Heart right ventricle (tissue), 16 donors: ENCODE data around the gene UNC5B. TPM values are rescaled to one million over a fixed set of nuclear protein-coding genes. Genes with fewer than 3 reads are reported as not detected.
A peak's percentile ranks its signal among the peaks of the same experiment; 100 is the strongest.

Experiments
- ATAC-seq, 8 donors: fragments of 200-7000 bp; cut with Tn5 transposase; one replicate each; pipeline ENCODE4 v1.9.1; 2020; ENCODE audit warnings: mild to moderate bottlenecking in 8 of 8, moderate library complexity in 8 of 8, moderate number of reproducible peaks in 1 of 8
- DNase-seq, 2 donors: peaks; one replicate each; pipeline ENCODE4 v3.0.0-alpha.2; 2020
- H3K27ac ChIP-seq, 10 donors: fragments of 200-600 bp; sonication (generic) in 2 of 10; one replicate each; pipeline versions ENCODE4 v1.5.0 to v1.8.0; 2020 to 2022; ENCODE audit warnings: mild to moderate bottlenecking in 3 of 10
- H3K27me3 ChIP-seq, 7 donors: fragments of 200-600 bp; one replicate each; pipeline ENCODE4 v1.8.0; 2021 to 2022; ENCODE audit warnings: mild to moderate bottlenecking in 2 of 7
- H3K36me3 ChIP-seq, 9 donors: fragments of 200-600 bp; sonication (generic) in 1 of 9; one replicate each; pipeline versions ENCODE4 v1.5.0 to v1.8.0; 2020 to 2022; ENCODE audit warnings: mild to moderate bottlenecking in 2 of 9
- H3K4me1 ChIP-seq, 9 donors: fragments of 200-600 bp; sonication (generic) in 1 of 9; one replicate each; pipeline versions ENCODE4 v1.5.0 to v1.8.0; 2020 to 2022; ENCODE audit warnings: mild to moderate bottlenecking in 4 of 9
- H3K4me3 ChIP-seq, 10 donors: fragments of 200-600 bp; sonication (generic) in 2 of 10; one replicate each; pipeline versions ENCODE4 v1.5.0 to v1.8.0; 2020 to 2022; ENCODE audit warnings: mild to moderate bottlenecking in 7 of 10, moderate library complexity in 2 of 10
- H3K9me3 ChIP-seq, 11 donors: fragments of 200-600 bp in 10 of 11; sonication (generic) in 2 of 11; one replicate each; pipeline versions ENCODE4 v1.5.0 to v1.8.0; 2013 to 2022; ENCODE audit warnings: mild to moderate bottlenecking in 2 of 11, control low read depth in 1 of 11, moderate library complexity in 1 of 11
- WGBS, 2 donors: extraction: QIAGEN DNeasy Blood & Tissue Kit; methylation state at CpG; one replicate each; pipeline ENCODE4 v1.1.7; 2013; ENCODE audit warnings: inconsistent platforms in 1 of 2; 5-methylcytosine and 5-hydroxymethylcytosine counted together
- intact Hi-C, 10 donors: fragments of 100-400 bp; cut with DNase I; formaldehyde crosslinking; loops; one replicate each; pipeline versions ENCODE4 v1.11.1 to v1.14.2; 2022
- polyA plus RNA-seq, 2 donors: library from polyadenylated mRNA; stranded (reverse); fragments of 200-250 nt; gene quantifications; one replicate each; pipeline ENCODE4 v1.2.3, GENCODE V29; 2013
- total RNA-seq, 10 donors: library from RNA; stranded (reverse); fragmentation: NEBNext Ultra II Directional in 3 of 10; extraction: Animal tissue kit (Norgen Biotek cat#: 25700) in 3 of 10; gene quantifications; one replicate each; pipeline versions ENCODE4 v1.2.1 to v1.2.4, GENCODE V29; 2021 to 2023
- TF ChIP-seq, protein P1 (sequence below), 9 donors: fragments of 200-600 bp; sonication (generic) in 2 of 9; IDR thresholded peaks; one replicate each; pipeline versions ENCODE4 v1.5.0 to v1.8.0; 2021 to 2022; ENCODE audit warnings: antibody characterized with exemption in 9 of 9, mild to moderate bottlenecking in 5 of 9, moderate library complexity in 1 of 9
- donor health status: Arrhythmogenic right ventricular cardiomyopathy.
- donor health status: ischemic (EF 13 %, LVEDD 7.1; RV severe dilation, severe dysfunction).
- donor health status: healthy with polysubstance abuse.
- donor health status: DM: no; HTN: yes; CAD: no.
- donor health status: DM: no; HTN: no; CAD: no.
- donor health status: ischemic (EF 25% LVEDD 6.9; RV normal size, moderate dysfunction).
- donor health status: ischemic (EF 25% LVEDD 5.7; RV mildly dilated, moderate dysfunction).
- donor health status: healthy.
- donor health status: DM: yes; HTN: yes; CAD: no.
- donor health status: Ischemic cardiomyopathy.
- donor health status: ischemic (EF 35%, LVEDD 5.7; RV mildly dilated, moderate dysfunction).
- donor health status: nonischemic (EF 11% LVEDD 7.7; RV severe dilation, severe dysfunction).
- donor health status: DM: yes; HTN: yes; CAD: no.
- donor health status: PGD.
- donor health status: ischemic (EF 29% LVEDD 5.4; RV normal size, mild dysfunction).
- donor health status: nonischemic (EF 23%, LVEDD 6.1; RV moderate dilation, normal function).

UNC5B gene
- total and polyA plus RNA-seq, 12 donors = 3.3 to 20.6 (median 12.1) TPM

DNA sequence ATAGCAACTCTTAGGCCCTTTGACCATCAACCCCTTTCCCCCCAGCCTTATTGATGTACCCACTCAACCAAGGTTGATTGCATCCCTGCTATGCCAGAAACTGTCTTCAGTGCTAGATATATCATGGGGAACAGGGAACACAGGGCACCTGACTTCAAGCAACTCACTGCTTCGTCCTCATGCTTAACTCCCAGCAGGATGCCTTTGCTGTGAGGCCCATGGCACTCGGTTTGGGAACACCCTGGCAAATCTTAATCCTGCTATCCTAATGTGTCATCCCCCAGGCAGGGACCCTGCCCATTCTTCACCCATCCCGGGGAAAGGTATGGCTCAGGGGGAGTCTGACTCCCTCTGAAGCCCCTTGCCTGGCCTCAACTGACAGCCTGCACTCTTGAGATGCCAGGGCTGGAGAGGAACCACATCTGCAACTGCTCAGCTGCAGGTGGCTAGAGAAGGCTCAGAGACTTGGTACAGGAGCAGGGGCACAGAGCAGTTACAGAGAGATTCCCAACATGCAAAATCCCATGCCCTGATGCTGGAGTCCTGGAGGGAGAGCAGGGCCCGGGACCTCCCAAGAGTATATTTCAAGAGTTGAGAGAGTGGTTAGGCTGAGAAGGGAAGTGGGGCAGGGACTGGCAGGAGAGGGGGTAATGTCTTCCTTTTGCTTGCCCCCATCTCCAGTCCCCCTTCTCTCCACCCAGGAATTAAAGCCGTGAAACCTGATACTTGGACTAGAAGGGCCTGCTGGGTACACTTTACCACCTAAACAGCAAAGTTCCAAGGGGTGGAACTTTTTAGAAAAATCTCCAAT is 2.4 kb upstream of the UNC5B start:
- ATAC-seq = no peak
- Histone ChIP-seq H3K4me3 (no peak overlapping the region), H3K9me3 (no peaks in the 10 kb centered on the region), H3K27me3 (peaks cover 0 to 62% (median 10%) of the 10 kb centered on the region in 7 donors), H3K36me3 (no peaks in the 10 kb centered on the region), H3K4me1 (peaks cover 6 to 43% (median 29%) of the 10 kb centered on the region in 9 donors), H3K27ac (no peak overlapping the region)
- 69 to 72% methylated on average over 5 of the region's 5 CpGs for WGBS, 2 donors
- no peak for DNase-seq
- TF ChIP-seq, protein P1, sequence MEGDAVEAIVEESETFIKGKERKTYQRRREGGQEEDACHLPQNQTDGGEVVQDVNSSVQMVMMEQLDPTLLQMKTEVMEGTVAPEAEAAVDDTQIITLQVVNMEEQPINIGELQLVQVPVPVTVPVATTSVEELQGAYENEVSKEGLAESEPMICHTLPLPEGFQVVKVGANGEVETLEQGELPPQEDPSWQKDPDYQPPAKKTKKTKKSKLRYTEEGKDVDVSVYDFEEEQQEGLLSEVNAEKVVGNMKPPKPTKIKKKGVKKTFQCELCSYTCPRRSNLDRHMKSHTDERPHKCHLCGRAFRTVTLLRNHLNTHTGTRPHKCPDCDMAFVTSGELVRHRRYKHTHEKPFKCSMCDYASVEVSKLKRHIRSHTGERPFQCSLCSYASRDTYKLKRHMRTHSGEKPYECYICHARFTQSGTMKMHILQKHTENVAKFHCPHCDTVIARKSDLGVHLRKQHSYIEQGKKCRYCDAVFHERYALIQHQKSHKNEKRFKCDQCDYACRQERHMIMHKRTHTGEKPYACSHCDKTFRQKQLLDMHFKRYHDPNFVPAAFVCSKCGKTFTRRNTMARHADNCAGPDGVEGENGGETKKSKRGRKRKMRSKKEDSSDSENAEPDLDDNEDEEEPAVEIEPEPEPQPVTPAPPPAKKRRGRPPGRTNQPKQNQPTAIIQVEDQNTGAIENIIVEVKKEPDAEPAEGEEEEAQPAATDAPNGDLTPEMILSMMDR (IDR thresholded peaks at IDR 0.05) = no peak
- intact Hi-C loops = loop anchor here (1.0 to 10.0 kb wide), 13 partner anchors 55 to 303 kb away; no protein-coding TSS in a partner anchor

DNA sequence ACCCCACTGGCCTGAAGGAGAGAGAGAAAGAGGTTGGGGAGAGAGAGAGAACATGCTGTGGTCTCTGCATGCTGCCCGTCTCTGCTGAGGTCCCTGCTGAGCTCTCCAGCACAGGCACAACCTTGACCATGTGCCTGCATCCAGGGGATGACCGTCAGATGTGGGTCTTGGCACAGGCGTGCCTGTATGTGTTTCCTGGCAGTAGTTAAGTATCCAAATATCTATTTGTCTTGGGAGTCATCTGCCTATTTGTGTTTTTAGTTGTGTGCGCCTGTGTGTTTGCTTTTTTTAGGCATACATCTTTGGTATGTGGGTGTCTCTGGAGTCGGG is 1.9 kb upstream of the UNC5B start:
- Histone ChIP-seq H3K9me3 (no peaks in the 10 kb centered on the region), H3K27ac (no peak overlapping the region), H3K4me3 (no peak overlapping the region), H3K4me1 (peaks cover 6 to 48% (median 35%) of the 10 kb centered on the region in 9 donors), H3K36me3 (no peaks in the 10 kb centered on the region), H3K27me3 (peaks cover 0 to 66% (median 10%) of the 10 kb centered on the region in 7 donors)
- intact Hi-C loops = loop anchor here in 3 of 10 donors (2.0 to 10.0 kb wide), 4 partner anchors 54 to 284 kb away; no protein-coding TSS in a partner anchor
- ATAC-seq = no peak
- TF ChIP-seq, protein P1 (IDR thresholded peaks at IDR 0.05) = no peak
- no peak for DNase-seq
- WGBS, 2 donors = 63 to 69% methylated on average over 5 of the region's 5 CpGs

DNA sequence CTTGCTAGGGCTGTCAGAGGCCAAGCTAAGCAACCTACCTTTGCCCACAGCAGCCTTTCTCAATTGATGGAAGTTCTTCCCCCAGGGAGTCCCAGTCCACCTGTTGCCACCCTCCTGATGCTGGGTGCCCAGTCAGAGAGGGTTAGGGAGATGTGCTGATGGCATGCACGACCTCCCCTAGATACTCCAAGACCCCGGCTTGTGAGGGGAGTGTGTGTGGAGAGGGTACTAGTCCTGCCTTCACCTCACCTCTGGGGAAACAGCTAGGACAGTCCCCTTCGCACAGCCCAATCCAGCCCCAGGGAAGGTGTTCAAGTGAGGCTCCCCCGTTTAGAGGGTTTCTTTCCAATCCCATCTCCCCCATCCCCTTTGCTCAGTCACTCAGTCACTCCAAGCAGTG is 1.3 kb upstream of the UNC5B start:
- Histone ChIP-seq H3K27ac (no peak overlapping the region), H3K27me3 (peaks cover 0 to 71% (median 10%) of the 10 kb centered on the region in 7 donors), H3K4me1 (peaks cover 6 to 54% (median 38%) of the 10 kb centered on the region in 9 donors), H3K36me3 (no peaks in the 10 kb centered on the region), H3K4me3 (no peak overlapping the region), H3K9me3 (no peaks in the 10 kb centered on the region)
- intact Hi-C loops = loop anchor here in 3 of 10 donors (2.0 to 10.0 kb wide), 4 partner anchors 54 to 284 kb away; no protein-coding TSS in a partner anchor
- DNase-seq (no peak), ATAC-seq (no peak)
- TF ChIP-seq, protein P1 (IDR thresholded peaks at IDR 0.05) = no peak
- 84 to 87% methylated on average over 4 of the region's 4 CpGs for WGBS, 2 donors

DNA sequence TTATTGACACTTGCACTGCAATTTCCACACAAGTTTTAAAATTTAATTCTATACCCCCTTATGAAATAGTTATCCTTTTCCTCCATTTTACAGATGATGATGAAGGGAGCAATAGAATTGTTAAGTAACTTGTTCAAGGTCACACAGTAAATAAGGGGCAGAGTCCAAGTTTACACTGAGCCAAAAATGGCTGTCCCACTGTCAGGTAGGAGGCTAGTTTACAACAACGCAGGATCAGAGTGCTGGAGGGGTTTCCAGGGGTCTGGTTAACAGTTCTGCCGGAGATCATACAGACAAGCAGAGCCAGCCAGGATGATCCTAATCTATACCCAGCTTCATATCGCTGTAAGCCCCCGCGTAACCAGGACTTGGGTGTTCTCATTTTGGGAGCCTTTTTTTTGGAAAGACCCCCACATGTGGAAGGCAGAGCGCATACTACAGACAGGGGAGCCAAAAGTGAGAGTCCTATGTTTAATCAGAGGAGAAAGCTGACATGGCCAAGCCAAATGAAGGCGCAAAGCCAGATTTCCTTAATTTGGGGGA is 524 bp upstream of the UNC5B start:
- WGBS, 2 donors = 6 to 12% methylated on average over 7 of the region's 7 CpGs
- peaks cover 13 to 62% (median 46%) of the 10 kb centered on the region in 9 donors for H3K4me1 ChIP-seq
- no peak for DNase-seq
- no peaks in the 10 kb centered on the region for H3K36me3 ChIP-seq
- intact Hi-C loops = loop anchor here in 9 of 10 donors (1.0 to 10.0 kb wide), 12 partner anchors 23 to 287 kb away; no protein-coding TSS in a partner anchor
- peak overlapping the region in 9 of 10 donors; percentile 62 to 98 (median 81) for H3K4me3 ChIP-seq
- no peaks in the 10 kb centered on the region for H3K9me3 ChIP-seq
- H3K27me3 ChIP-seq = peaks cover 0 to 78% (median 10%) of the 10 kb centered on the region in 7 donors
- peak in 2 of 8 donors; percentile 1 to 2 for ATAC-seq
- TF ChIP-seq, protein P1 (IDR thresholded peaks at IDR 0.05) = no peak
- peak overlapping the region in 9 of 10 donors; percentile 78 to 96 (median 94) for H3K27ac ChIP-seq
